ENCODE measurements around the gene RAB31.

- TF ChIP-seq POLR2A (IDR thresholded peaks at IDR 0.05): no peak
- TF ChIP-seq, protein P1, sequence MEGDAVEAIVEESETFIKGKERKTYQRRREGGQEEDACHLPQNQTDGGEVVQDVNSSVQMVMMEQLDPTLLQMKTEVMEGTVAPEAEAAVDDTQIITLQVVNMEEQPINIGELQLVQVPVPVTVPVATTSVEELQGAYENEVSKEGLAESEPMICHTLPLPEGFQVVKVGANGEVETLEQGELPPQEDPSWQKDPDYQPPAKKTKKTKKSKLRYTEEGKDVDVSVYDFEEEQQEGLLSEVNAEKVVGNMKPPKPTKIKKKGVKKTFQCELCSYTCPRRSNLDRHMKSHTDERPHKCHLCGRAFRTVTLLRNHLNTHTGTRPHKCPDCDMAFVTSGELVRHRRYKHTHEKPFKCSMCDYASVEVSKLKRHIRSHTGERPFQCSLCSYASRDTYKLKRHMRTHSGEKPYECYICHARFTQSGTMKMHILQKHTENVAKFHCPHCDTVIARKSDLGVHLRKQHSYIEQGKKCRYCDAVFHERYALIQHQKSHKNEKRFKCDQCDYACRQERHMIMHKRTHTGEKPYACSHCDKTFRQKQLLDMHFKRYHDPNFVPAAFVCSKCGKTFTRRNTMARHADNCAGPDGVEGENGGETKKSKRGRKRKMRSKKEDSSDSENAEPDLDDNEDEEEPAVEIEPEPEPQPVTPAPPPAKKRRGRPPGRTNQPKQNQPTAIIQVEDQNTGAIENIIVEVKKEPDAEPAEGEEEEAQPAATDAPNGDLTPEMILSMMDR (IDR thresholded peaks at IDR 0.05): no peak
These were observed 103.9 kb downstream of the RAB31 start for GRCh38 chr18:9811978-9812377.

All from lower leg skin (tissue), 3 donors.